NB4 (cell line): ENCODE results near the gene HRCT1.

Source experiments
- CTCF ChIP-seq: IDR thresholded peaks from one replicate; pipeline ENCODE4 v1.5.1; 2012; ENCODE audit warnings: low read depth, low read length
- MAX ChIP-seq: IDR thresholded peaks from 2 replicates; pipeline ENCODE4 v1.6.1; 2011; ENCODE audit warnings: low read depth, low read length

- TF ChIP-seq MAX (no peak), CTCF (no peak)
Measured at GRCh38 chr9:35912791-35913400, 6.9 kb downstream of the HRCT1 start.
